Erythroblast (primary cell): ENCODE data around the gene NKAIN1.

ENCODE experiments used
- GATA1 ChIP-seq: IDR thresholded peaks from 2 replicates; pipeline ENCODE4 v1.6.1; 2011; ENCODE audit warnings: low read depth, mild to moderate bottlenecking, control low read depth, low read length, moderate library complexity
- POLR2A ChIP-seq: IDR thresholded peaks from 2 replicates; pipeline ENCODE4 v1.6.1; 2011; ENCODE audit warnings: mild to moderate bottlenecking, low read length

DNA sequence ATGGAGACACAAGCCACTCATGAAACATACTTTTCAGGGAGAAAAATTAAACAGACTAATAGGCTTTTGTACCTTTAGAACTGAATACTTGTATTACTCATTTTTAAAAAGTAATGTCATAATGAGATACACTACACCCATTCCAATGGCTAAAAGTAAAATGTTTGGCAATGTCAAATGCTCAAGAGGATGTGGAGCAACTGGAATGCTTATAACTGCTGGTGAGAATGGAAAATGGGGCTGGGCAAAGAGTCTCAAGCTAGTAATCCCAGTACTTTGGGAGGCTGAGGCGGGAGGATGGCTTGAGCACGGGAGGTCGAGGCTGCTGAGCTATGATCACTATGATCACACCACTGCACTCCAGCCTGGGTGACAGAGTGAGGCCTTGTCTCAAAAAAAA, 86.3 kb downstream of the NKAIN1 start:
- TF ChIP-seq POLR2A = no peak
- TF ChIP-seq GATA1 = no peak
